ENCODE data around the gene TMEM164. TPM values are rescaled to one million over a fixed set of nuclear protein-coding genes. Genes with fewer than 3 reads are reported as not detected.
A peak's percentile ranks its signal among the peaks of the same experiment; 100 is the strongest.

Gene TMEM164

DNA sequence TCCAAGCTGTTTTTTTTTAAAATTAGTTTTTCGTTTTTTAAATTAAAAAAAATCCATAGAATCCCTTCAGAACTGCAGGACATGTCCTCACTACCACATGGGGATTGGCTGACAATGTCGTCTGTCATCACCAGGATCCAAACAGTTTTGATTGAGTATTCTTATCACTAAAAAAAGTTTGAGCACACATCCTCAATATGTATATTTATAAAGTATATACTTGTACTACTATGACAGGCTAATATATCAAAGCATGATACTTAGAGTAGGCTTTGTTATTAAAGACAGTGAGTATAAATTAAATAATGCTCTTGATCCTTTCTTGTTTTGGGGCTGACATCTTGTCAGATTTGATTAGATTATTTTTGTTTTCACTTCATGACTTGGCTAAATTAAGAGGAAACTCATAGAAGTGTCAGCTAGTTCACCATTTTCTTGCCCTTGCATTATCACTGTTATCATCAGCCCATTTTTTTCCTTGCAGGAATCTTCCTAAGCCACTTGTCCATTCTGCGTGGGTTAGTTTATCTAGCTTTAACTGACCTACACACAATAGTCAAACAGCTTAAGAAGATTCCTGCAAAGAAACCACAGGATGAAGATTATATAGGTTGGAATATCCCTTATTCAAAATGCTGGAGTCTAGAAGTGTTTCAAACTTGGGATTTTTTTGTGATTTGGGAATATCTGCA is 222.2 kb downstream of the TMEM164 start:
- Histone ChIP-seq H3K4me3 (replicated peaks; ENCODE audit: insufficient read depth, low read length) (no peak overlapping the region), H3K27ac (replicated peaks) (no peak overlapping the region), H3K27me3 (ENCODE audit: insufficient read depth, poor library complexity, severe bottlenecking) (no peaks in the 10 kb centered on the region)
- TF ChIP-seq, protein P1, sequence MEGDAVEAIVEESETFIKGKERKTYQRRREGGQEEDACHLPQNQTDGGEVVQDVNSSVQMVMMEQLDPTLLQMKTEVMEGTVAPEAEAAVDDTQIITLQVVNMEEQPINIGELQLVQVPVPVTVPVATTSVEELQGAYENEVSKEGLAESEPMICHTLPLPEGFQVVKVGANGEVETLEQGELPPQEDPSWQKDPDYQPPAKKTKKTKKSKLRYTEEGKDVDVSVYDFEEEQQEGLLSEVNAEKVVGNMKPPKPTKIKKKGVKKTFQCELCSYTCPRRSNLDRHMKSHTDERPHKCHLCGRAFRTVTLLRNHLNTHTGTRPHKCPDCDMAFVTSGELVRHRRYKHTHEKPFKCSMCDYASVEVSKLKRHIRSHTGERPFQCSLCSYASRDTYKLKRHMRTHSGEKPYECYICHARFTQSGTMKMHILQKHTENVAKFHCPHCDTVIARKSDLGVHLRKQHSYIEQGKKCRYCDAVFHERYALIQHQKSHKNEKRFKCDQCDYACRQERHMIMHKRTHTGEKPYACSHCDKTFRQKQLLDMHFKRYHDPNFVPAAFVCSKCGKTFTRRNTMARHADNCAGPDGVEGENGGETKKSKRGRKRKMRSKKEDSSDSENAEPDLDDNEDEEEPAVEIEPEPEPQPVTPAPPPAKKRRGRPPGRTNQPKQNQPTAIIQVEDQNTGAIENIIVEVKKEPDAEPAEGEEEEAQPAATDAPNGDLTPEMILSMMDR (IDR thresholded peaks at IDR 0.05; ENCODE audit: insufficient read depth, low read length) = no peak
- no peak for TF ChIP-seq SPI1 (IDR thresholded peaks at IDR 0.05; ENCODE audit: borderline replicate concordance, low read depth)
- TF ChIP-seq, protein P2, sequence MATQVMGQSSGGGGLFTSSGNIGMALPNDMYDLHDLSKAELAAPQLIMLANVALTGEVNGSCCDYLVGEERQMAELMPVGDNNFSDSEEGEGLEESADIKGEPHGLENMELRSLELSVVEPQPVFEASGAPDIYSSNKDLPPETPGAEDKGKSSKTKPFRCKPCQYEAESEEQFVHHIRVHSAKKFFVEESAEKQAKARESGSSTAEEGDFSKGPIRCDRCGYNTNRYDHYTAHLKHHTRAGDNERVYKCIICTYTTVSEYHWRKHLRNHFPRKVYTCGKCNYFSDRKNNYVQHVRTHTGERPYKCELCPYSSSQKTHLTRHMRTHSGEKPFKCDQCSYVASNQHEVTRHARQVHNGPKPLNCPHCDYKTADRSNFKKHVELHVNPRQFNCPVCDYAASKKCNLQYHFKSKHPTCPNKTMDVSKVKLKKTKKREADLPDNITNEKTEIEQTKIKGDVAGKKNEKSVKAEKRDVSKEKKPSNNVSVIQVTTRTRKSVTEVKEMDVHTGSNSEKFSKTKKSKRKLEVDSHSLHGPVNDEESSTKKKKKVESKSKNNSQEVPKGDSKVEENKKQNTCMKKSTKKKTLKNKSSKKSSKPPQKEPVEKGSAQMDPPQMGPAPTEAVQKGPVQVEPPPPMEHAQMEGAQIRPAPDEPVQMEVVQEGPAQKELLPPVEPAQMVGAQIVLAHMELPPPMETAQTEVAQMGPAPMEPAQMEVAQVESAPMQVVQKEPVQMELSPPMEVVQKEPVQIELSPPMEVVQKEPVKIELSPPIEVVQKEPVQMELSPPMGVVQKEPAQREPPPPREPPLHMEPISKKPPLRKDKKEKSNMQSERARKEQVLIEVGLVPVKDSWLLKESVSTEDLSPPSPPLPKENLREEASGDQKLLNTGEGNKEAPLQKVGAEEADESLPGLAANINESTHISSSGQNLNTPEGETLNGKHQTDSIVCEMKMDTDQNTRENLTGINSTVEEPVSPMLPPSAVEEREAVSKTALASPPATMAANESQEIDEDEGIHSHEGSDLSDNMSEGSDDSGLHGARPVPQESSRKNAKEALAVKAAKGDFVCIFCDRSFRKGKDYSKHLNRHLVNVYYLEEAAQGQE (IDR thresholded peaks at IDR 0.05; ENCODE audit: insufficient replicate concordance, low read depth) = no peak
- no peak for TF ChIP-seq GABPA (IDR thresholded peaks at IDR 0.05; ENCODE audit: low read depth)
- TF ChIP-seq POLR2AphosphoS5 (IDR thresholded peaks at IDR 0.05; ENCODE audit: low read depth) = no peak
- DNase-seq (ENCODE audit: low read depth in 1 of 2, low spot score in 1 of 2) = no peak

DNA sequence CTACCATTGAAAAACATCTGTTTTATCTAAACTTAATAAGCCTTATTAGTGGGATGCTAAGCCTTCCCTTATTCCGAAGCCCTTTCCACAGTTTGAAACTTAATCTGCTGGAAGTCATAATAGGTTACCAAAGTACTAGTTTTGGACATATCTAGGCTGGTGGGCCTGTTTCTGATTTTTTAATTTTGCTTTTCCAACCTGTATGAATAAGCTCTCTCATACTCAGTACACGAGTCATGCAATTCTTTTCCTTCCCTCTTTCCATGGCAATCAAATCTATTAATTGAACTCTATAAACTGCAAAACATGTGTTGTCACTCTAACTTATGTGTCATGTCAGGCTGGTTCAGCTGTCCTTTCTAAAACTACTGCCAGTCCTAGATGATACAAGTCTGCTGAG is 224.0 kb downstream of the TMEM164 start:
- DNase-seq (ENCODE audit: low read depth in 1 of 2, low spot score in 1 of 2) = no peak
- H3K27ac ChIP-seq (replicated peaks) = no peak overlapping the region
- TF ChIP-seq, protein P2 (IDR thresholded peaks at IDR 0.05; ENCODE audit: insufficient replicate concordance, low read depth) = no peak
- TF ChIP-seq GABPA (IDR thresholded peaks at IDR 0.05; ENCODE audit: low read depth) = no peak
- TF ChIP-seq, protein P1 (IDR thresholded peaks at IDR 0.05; ENCODE audit: insufficient read depth, low read length) = no peak
- no peak for TF ChIP-seq POLR2AphosphoS5 (IDR thresholded peaks at IDR 0.05; ENCODE audit: low read depth)
- TF ChIP-seq SPI1 (IDR thresholded peaks at IDR 0.05; ENCODE audit: borderline replicate concordance, low read depth) = no peak
- H3K27me3 ChIP-seq (ENCODE audit: insufficient read depth, poor library complexity, severe bottlenecking) = no peaks in the 10 kb centered on the region
- no peak overlapping the region for H3K4me3 ChIP-seq (replicated peaks; ENCODE audit: insufficient read depth, low read length)

Small RNA genes within 50 kb of the gene (microRNA-seq; reads per million reads assigned to microRNA genes)
- gene MIR3978 (not detected), gene MIR652 (2,294 reads per million, percentile 92 among the genes with 10 or more reads in this experiment)
